Activated naive CD8-positive, alpha-beta T cell treated with anti-CD3 and anti-CD28 coated beads, Interleukin-2, amount 50 U/mL, for 24 hours (primary cell): ENCODE measurements around the gene SUCLG2.

ENCODE experiments used
- ATAC-seq: fragments of 150-1000 bp; cut with Tn5 transposase; one replicate; pipeline ENCODE4 v1.10.0; 2021
- DNase-seq: peaks from one replicate; pipeline ENCODE4 v3.0.0; 2021
- H3K27ac Mint-ChIP-seq: one replicate; pipeline ENCODE4 v1.8.0; 2021; ENCODE audit warnings: mild to moderate bottlenecking, mixed read lengths
- H3K27me3 Mint-ChIP-seq: one replicate; pipeline ENCODE4 v1.8.0; 2021; ENCODE audit warnings: mixed read lengths
- H3K36me3 Mint-ChIP-seq: one replicate; pipeline ENCODE4 v1.8.0; 2021; ENCODE audit warnings: low read depth, mixed read lengths
- H3K4me1 Mint-ChIP-seq: one replicate; pipeline ENCODE4 v1.8.0; 2021; ENCODE audit warnings: mixed read lengths
- H3K4me3 Mint-ChIP-seq: one replicate; pipeline ENCODE4 v1.8.0; 2021; ENCODE audit warnings: mild to moderate bottlenecking, moderate library complexity, mixed read lengths
- H3K9me3 Mint-ChIP-seq: one replicate; pipeline ENCODE4 v1.8.0; 2021; ENCODE audit warnings: mixed read lengths

The SUCLG2 gene

DNA sequence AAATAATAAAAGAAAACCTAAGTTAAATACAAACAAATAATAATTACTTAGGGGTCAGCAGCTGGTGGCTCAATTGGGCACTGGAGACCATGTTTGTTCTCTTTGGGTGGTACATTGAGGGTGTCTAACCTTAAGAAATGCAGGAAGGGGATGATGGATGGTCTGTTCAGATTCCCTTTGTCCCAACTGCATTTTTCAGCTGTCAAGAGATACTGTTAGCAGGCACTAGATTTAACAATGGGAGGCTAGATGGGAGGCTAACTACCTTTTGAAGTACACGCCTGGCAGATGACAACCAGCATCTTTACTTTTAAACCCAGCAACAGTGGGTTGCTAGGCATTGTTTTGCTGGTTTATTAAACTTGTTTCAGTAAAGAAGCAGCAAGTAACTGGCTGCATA is 222.5 kb downstream of the SUCLG2 start:
- DNase-seq, result no peak
- no peak for ATAC-seq
- Mint-ChIP-seq H3K9me3 (peaks cover 12% of the 10 kb centered on the region), H3K4me1 (peaks cover 1% of the 10 kb centered on the region), H3K4me3 (no peak overlapping the region), H3K36me3 (peaks cover 62% of the 10 kb centered on the region), H3K27me3 (no peaks in the 10 kb centered on the region), H3K27ac (no peak overlapping the region)

DNA sequence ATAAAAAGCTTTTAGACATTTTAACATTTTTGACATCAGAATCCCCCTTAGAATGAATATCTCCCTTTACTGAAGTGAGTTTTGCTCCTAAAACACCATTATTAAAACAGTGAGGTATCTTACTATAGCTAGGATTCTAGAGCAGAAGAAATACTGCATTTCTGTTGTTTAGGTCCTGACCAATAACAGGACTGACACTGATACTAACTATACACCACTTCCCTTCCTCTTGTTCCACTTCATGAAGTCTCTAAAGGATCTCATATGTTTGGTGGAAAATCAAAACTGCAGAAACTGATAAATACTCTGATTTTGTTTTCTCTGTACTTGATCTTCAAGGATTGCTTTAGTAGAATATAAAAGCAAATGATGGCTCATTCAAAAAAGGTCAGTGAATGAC is 230.7 kb downstream of the SUCLG2 start:
- ATAC-seq (no peak), DNase-seq (no peak)
- Mint-ChIP-seq H3K4me3 (no peak overlapping the region), H3K36me3 (peaks cover 79% of the 10 kb centered on the region), H3K27me3 (no peaks in the 10 kb centered on the region), H3K9me3 (peaks cover 39% of the 10 kb centered on the region), H3K27ac (no peak overlapping the region), H3K4me1 (no peaks in the 10 kb centered on the region)

DNA sequence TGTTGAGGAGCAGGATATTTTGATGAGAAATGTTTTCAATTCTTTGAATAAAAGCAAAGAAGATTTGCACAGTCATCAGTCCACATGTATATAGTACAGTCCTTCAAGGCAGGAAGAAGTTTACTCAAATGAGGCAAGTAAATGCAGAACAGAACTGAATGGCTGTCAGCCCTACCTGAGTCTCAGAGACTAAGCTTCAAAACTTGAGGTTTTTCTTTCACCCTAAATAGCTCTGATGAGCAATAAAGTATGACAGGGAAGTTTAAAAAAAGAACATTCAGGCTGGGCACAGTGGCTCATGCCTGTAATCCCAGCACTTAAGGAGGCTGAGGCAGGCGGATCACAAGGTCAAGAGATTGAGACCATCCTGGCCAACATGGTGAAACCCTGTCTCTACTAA is 232.5 kb downstream of the SUCLG2 start:
- H3K4me1 Mint-ChIP-seq, result no peaks in the 10 kb centered on the region
- peaks cover 70% of the 10 kb centered on the region for H3K36me3 Mint-ChIP-seq
- DNase-seq, result no peak
- no peak overlapping the region for H3K27ac Mint-ChIP-seq
- H3K27me3 Mint-ChIP-seq, result no peaks in the 10 kb centered on the region
- peaks cover 35% of the 10 kb centered on the region for H3K9me3 Mint-ChIP-seq
- no peak overlapping the region for H3K4me3 Mint-ChIP-seq
- ATAC-seq, result no peak

DNA sequence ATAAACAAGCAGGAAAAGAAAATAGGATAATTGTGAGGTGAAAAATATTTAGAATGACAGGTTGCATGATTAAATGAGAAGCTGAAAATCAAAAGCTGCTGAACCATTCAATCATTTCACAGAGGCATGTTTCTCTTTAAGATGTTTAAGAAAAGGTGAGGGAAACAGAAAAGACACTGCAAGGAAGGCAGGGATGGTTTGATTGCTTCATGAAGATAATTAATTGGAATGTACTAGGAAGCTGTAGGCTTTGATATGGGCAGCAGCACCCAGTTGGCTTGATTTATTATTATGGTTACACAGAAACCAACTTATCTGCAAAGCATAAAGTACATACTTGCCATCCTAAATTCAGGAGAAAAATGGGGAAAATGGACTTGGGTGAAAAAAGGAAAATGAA is 234.6 kb downstream of the SUCLG2 start:
- Mint-ChIP-seq H3K27ac (no peak overlapping the region), H3K9me3 (peaks cover 33% of the 10 kb centered on the region), H3K4me1 (no peaks in the 10 kb centered on the region), H3K27me3 (no peaks in the 10 kb centered on the region), H3K36me3 (peaks cover 67% of the 10 kb centered on the region), H3K4me3 (no peak overlapping the region)
- DNase-seq, result no peak
- ATAC-seq, result no peak

DNA sequence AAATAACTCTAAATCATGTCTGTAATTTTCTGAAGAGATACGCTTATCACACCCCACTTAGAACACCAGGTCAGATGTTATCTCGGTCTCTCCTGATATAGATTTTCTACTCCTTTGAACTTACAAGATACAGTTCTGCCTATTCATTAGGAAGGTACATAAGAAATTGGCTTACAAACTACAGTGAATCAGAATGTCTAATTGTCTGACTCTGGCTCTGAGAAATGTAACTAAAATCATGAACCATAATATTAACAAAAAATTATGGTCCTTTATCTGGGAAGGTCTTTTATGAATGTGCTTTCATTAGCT is 235.2 kb downstream of the SUCLG2 start:
- Mint-ChIP-seq H3K9me3 (peaks cover 29% of the 10 kb centered on the region), H3K4me1 (no peaks in the 10 kb centered on the region), H3K27me3 (no peaks in the 10 kb centered on the region), H3K27ac (no peak overlapping the region), H3K36me3 (peaks cover 62% of the 10 kb centered on the region), H3K4me3 (no peak overlapping the region)
- ATAC-seq (no peak), DNase-seq (no peak)

DNA sequence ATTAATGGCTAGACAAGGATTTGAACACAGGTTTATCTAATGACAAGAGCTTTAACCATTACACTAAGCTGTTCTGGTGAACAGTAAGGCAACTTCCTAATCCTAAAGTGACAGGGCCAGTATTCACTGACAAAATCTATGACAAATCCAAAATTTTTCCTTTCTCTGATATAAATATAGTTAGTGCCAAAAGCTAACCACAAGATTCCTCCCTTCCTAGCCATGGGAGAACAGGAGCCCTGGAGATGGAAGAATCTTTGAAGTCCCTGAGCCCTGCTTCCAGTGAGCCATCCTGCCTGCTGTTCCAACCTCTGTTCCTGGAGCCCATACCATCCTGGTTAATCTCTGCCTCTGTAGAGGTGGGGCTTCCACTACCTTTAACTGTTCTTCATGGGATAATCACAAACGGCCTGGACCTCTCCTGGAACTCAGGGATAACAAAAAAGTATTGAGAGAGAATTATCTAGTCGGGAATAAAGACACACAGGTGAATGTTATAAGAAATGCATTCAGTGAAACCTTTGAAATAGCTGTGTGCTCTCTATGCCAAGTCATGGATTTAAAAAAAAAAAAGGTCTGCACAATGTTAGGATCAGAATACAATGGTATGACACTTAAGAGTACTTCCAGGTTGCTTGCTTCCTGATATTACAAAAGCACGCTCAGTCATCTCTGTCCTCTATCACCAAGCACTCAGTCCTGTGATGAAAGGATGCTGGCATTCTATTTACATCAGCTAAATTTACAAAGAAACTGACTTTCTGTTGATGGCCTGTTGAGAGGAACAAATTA is 235.8 kb downstream of the SUCLG2 start:
- H3K9me3 Mint-ChIP-seq, result peaks cover 29% of the 10 kb centered on the region
- H3K4me3 Mint-ChIP-seq, result no peak overlapping the region
- no peaks in the 10 kb centered on the region for H3K27me3 Mint-ChIP-seq
- H3K4me1 Mint-ChIP-seq, result no peaks in the 10 kb centered on the region
- no peak for DNase-seq
- peaks cover 63% of the 10 kb centered on the region for H3K36me3 Mint-ChIP-seq
- H3K27ac Mint-ChIP-seq, result no peak overlapping the region
- no peak for ATAC-seq

DNA sequence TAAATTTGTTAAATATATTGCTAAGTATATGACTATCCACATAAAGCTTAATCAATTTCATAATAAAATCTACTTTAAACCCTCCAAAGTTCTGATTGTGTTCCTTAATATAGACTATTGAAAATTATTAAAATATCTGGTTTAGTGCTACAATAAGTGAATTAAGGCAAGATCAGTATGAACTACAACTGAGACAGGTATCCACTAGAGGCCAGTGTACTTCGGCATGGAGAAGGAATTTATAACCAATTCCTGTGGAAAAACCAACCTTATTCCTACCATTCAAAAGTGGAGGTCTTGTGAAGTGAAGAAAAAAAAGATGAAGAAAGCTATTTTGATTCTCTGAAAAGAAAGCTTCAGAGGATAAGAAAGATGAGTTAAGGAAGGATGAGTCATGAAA is 237.7 kb downstream of the SUCLG2 start:
- Mint-ChIP-seq H3K9me3 (peaks cover 26% of the 10 kb centered on the region), H3K4me1 (no peaks in the 10 kb centered on the region), H3K27ac (no peak overlapping the region), H3K4me3 (no peak overlapping the region), H3K27me3 (no peaks in the 10 kb centered on the region), H3K36me3 (peaks cover 51% of the 10 kb centered on the region)
- DNase-seq, result no peak
- ATAC-seq, result no peak

DNA sequence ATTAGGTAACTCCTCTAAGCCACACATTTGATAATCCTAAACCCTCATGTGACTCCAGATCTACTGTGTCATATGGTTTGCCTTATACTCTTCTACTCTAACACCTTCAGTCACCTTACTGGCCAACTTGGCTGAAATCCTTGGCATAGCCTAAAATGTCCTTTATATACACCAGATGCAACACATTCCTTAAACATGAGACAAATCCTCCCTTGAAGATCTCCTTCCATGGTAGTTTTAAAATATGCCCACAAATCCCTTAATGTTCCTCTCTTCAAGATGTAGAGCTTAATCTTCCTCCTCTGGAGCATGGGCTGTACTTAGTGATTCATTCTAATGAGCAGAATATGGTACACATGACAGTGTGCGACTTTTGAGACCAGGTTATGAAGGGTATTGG is 238.9 kb downstream of the SUCLG2 start:
- Mint-ChIP-seq H3K27me3 (no peaks in the 10 kb centered on the region), H3K36me3 (peaks cover 44% of the 10 kb centered on the region), H3K4me3 (no peak overlapping the region), H3K27ac (no peak overlapping the region), H3K9me3 (peaks cover 15% of the 10 kb centered on the region), H3K4me1 (no peaks in the 10 kb centered on the region)
- ATAC-seq (no peak), DNase-seq (no peak)

DNA sequence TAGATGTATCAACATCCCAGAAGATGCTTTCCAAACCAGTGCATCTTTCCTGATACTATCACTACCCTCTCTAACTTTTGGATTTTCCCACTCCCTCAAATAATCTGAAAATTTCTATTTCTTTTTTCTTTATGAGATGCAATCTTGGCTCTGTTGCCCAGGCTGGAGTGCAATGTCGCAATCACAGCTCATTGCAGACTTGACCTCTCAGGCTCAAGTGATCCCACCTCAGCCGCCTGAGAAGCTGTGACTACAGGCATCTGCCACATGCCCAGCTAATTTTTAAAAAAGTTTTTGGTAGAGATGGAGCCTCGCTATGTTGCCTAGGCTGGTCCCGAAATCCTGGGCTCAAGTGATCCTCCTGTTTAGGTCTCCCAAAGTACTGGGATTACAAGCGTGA is 239.7 kb downstream of the SUCLG2 start:
- H3K27ac Mint-ChIP-seq, result no peak overlapping the region
- H3K9me3 Mint-ChIP-seq, result peaks cover 7% of the 10 kb centered on the region
- H3K4me3 Mint-ChIP-seq, result no peak overlapping the region
- peaks cover 36% of the 10 kb centered on the region for H3K36me3 Mint-ChIP-seq
- no peaks in the 10 kb centered on the region for H3K4me1 Mint-ChIP-seq
- ATAC-seq (no peak), DNase-seq (no peak)
- no peaks in the 10 kb centered on the region for H3K27me3 Mint-ChIP-seq

DNA sequence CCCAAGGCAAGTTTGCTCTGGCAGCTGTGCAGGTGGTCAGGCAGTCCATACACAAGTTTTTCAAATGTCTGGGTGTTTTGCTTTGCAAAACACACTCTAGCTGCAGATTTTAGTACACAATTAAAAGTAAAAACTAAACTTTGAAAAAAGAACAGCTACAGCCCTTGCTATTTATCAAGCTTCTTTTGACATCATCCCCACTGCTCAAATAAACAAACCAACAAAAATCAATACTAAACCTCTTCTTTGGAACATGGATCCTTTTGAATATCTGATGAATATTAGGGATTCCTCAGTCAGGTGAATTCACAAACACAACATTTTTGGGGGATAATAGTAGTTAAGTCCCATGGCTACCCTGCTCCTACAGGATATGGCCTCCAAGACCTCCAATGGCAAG is 249.2 kb downstream of the SUCLG2 start:
- no peak for DNase-seq
- Mint-ChIP-seq H3K36me3 (peaks cover 42% of the 10 kb centered on the region), H3K27ac (no peak overlapping the region), H3K4me1 (no peaks in the 10 kb centered on the region), H3K9me3 (no peaks in the 10 kb centered on the region), H3K4me3 (no peak overlapping the region), H3K27me3 (no peaks in the 10 kb centered on the region)
- no peak for ATAC-seq

DNA sequence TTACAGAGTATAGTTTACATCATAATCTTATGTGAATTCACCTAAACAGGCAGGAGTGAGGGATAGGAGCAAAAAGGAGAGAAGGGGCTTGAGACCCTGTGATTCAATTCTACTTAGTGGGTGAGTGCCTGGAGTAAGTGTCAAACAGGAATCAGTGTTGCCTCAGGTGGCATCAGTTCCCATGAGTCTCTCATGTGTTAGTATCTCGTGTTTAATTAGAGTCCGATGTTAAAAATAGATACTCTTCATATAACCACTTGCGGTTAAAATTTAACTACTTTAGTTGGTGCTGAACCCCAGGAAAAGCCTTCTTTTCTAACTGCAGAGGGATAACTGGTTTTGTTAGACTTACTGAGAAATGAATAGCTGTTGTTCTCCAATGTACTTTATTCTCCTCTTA is 251.5 kb downstream of the SUCLG2 start:
- Mint-ChIP-seq H3K4me1 (no peaks in the 10 kb centered on the region), H3K4me3 (no peak overlapping the region), H3K27ac (no peak overlapping the region), H3K36me3 (peaks cover 50% of the 10 kb centered on the region), H3K27me3 (no peaks in the 10 kb centered on the region), H3K9me3 (peaks cover 9% of the 10 kb centered on the region)
- ATAC-seq, result no peak
- no peak for DNase-seq

DNA sequence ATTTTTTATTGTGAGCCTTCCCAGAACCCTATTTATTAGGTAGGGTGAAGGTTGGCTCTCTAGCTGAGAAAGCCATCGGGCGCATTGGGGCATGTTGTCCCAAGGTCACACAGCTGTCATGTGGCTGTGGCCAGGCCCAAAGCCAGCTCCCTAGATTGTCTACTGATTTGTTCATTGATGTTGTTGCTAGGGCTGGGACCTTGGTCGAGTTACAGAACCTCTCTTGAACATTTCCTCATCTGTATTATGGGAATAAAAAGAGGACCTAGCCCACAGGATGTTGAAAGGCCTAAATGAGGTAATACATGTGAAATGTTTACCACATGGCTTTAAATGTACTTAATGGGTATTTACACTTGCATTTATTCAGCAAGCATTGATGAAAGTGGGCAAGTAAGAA is 252.5 kb downstream of the SUCLG2 start:
- Mint-ChIP-seq H3K36me3 (peaks cover 52% of the 10 kb centered on the region), H3K4me3 (no peak overlapping the region), H3K9me3 (peaks cover 9% of the 10 kb centered on the region), H3K27ac (no peak overlapping the region), H3K27me3 (no peaks in the 10 kb centered on the region), H3K4me1 (no peaks in the 10 kb centered on the region)
- no peak for ATAC-seq
- DNase-seq, result no peak

DNA sequence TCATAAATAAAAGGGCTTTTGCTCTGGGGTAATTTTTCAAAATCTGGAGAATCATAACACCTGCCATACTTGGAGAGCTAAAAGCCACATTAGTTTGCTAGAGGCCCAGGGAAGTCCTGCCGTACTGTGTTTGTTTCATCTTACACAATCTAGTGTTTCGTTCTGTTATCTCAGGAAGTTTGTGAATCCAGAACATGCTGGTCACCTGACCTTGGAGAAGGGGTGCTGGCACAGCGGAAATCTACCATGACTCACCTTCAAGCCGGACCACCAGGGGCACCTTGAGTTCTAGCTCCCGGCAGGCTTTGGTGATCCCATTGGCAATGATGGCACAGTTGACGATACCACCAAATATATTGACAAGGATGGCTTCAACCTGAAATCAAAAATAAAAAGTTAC is 253.9 kb downstream of the SUCLG2 start:
- Mint-ChIP-seq H3K27ac (no peak overlapping the region), H3K4me1 (no peaks in the 10 kb centered on the region), H3K27me3 (no peaks in the 10 kb centered on the region), H3K9me3 (peaks cover 9% of the 10 kb centered on the region), H3K4me3 (no peak overlapping the region), H3K36me3 (peaks cover 54% of the 10 kb centered on the region)
- ATAC-seq (no peak), DNase-seq (no peak)

DNA sequence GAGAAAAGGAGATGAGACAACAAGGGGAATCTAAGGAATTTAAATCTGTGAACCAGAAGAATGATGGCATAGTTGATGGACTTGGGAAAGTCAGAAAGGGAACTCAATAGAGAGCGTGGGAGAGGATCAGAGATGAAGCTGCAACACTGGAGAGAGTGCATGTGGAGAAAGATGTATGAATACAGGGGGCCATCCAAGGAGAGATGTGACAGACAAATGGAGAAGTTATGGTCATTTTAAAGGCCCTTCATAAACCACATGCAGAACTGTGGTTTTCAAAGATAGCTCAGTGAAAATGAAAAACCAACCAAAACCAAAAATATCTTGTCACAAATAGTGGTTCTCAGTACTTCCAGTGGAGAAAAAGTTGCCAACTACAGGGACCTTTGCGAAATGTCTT is 265.2 kb downstream of the SUCLG2 start:
- peaks cover 62% of the 10 kb centered on the region for H3K36me3 Mint-ChIP-seq
- peak; percentile 37 for ATAC-seq
- peaks cover 22% of the 10 kb centered on the region for H3K9me3 Mint-ChIP-seq

DNA sequence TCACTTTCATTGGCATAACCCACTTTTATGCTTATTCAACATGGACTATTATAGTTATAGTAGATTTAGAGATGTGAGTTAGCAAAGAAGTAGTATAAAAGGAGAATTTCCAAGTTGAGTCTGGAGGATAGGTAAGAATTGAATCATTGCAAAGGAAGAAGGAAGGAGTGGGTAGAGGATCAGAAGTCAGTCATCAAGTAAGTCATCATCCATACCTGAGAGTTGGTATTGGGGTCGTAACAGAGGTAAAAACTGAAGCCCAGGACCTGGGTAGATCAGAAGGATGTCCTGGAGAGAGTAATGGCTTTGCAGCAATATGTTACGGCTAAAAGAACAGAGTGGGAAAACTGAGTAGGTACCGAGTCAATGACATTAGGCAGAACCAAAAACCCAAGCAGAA is 265.7 kb downstream of the SUCLG2 start:
- Mint-ChIP-seq H3K4me3 (peak overlapping the region; percentile 8), H3K9me3 (peaks cover 22% of the 10 kb centered on the region), H3K27me3 (no peaks in the 10 kb centered on the region), H3K4me1 (peaks cover 42% of the 10 kb centered on the region), H3K36me3 (peaks cover 62% of the 10 kb centered on the region), H3K27ac (peak overlapping the region; percentile 74)
- DNase-seq, result no peak
- ATAC-seq, result peak; percentile 15

More for the DNA sequence above, 265.2 kb downstream of the SUCLG2 start:
- Mint-ChIP-seq H3K4me1 (peaks cover 42% of the 10 kb centered on the region), H3K4me3 (peak overlapping the region; percentile 10), H3K27me3 (no peaks in the 10 kb centered on the region), H3K27ac (peak overlapping the region; percentile 74)
- no peak for DNase-seq

DNA sequence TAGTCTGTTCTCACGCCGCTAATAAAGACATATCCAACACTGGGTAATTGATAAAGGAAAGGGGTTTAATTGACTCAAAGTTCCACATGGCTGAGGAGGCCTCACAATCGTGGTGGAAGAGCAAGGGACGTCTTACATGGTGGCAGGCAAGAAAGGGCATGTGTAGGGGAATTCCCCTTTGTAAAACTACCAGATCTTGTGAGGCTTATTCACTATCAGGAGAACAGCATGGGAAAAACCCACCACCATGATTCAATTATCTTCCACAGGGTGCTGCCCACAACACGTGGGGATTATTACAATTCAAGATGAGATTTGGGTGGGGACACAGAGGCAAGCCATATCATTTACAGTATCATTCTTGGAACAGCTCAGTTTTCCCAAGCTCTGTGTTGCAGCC is 268.0 kb downstream of the SUCLG2 start:
- DNase-seq, result no peak
- peaks cover 22% of the 10 kb centered on the region for H3K9me3 Mint-ChIP-seq
- no peak overlapping the region for H3K4me3 Mint-ChIP-seq
- peaks cover 47% of the 10 kb centered on the region for H3K36me3 Mint-ChIP-seq
- ATAC-seq, result peak; percentile 66
- peaks cover 42% of the 10 kb centered on the region for H3K4me1 Mint-ChIP-seq
- no peaks in the 10 kb centered on the region for H3K27me3 Mint-ChIP-seq
- peak overlapping the region; percentile 82 for H3K27ac Mint-ChIP-seq
